Gastroesophageal sphincter (tissue), 4 donors: Measurements from ENCODE around the gene XKR7. TPM values are rescaled to one million over a fixed set of nuclear protein-coding genes. Genes with fewer than 3 reads are reported as not detected.

Experiments
- ATAC-seq: fragments of 150-250 bp; one replicate; pipeline ENCODE4 v1.9.1; 2016; ENCODE audit warnings: mild to moderate bottlenecking, moderate library complexity
- H3K27ac ChIP-seq, 4 donors: fragments of 200-600 bp; sonication (generic) in 3 of 4; 1 replicate in 3 of 4; 2 replicates in 1 of 4; pipeline ENCODE4 v1.5.1; 2016 to 2019
- H3K27me3 ChIP-seq: fragments of 200-600 bp; sonication (generic); one replicate; pipeline ENCODE4 v1.5.1; 2019
- H3K36me3 ChIP-seq, 2 donors: fragments of 200-600 bp; sonication (generic); one replicate each; pipeline ENCODE4 v1.5.1; 2019; ENCODE audit warnings: control low read depth in 1 of 2
- H3K4me1 ChIP-seq, 3 donors: fragments of 200-600 bp; sonication (generic); 1 replicate in 2 of 3; 2 replicates in 1 of 3; pipeline ENCODE4 v1.5.1; 2016 to 2019; ENCODE audit warnings: control low read depth in 2 of 3
- H3K4me3 ChIP-seq, 2 donors: fragments of 200-600 bp; sonication (generic); one replicate each; pipeline ENCODE4 v1.5.1; 2019; ENCODE audit warnings: mild to moderate bottlenecking in 1 of 2, moderate library complexity in 1 of 2
- H3K9me3 ChIP-seq, 3 donors: fragments of 200-600 bp; sonication (generic); one replicate each; pipeline ENCODE4 v1.5.1; 2017 to 2019; ENCODE audit warnings: control low read depth in 2 of 3
- EP300 ChIP-seq: sonication (generic); formaldehyde crosslinking; IDR thresholded peaks from one replicate; pipeline ENCODE4 v1.6.1; 2017; ENCODE audit warnings: antibody characterized with exemption, mild to moderate bottlenecking
- POLR2A ChIP-seq, 2 donors: fragments of 450-650 bp; IDR thresholded peaks; one replicate each; pipeline ENCODE4 v1.6.1; 2017; ENCODE audit warnings: antibody characterized with exemption in 2 of 2, mild to moderate bottlenecking in 2 of 2, moderate library complexity in 1 of 2
- POLR2AphosphoS5 ChIP-seq: sonication (generic); formaldehyde crosslinking; IDR thresholded peaks from one replicate; pipeline ENCODE4 v1.6.1; 2017; ENCODE audit warnings: antibody characterized with exemption
- WGBS, 2 donors: methylation state at CpG; one replicate each; pipeline ENCODE4 v1.1.5; 2018; ENCODE audit warnings: low coverage in 1 of 2; 5-methylcytosine and 5-hydroxymethylcytosine counted together
- total RNA-seq, 4 donors: library from RNA; depleted of rRNA; stranded (reverse); fragments of >200 nt; gene quantifications; one replicate each; pipeline ENCODE4 v1.1.0, GENCODE V29; 2016
- TF ChIP-seq, protein P1 (sequence below), 4 experiments: fragments of 200-600 bp in 2 of 4; fragments of 450-650 bp in 2 of 4; sonication (generic) in 1 of 4; IDR thresholded peaks; one replicate each; pipeline ENCODE4 v1.5.1; 2017 to 2019; ENCODE audit warnings: antibody characterized with exemption in 4 of 4, mild to moderate bottlenecking in 2 of 4, moderate library complexity in 2 of 4

XKR7 gene
- total RNA-seq, 4 donors from 2014 or later: 0.04 to 0.07 TPM; not detected in 2

DNA sequence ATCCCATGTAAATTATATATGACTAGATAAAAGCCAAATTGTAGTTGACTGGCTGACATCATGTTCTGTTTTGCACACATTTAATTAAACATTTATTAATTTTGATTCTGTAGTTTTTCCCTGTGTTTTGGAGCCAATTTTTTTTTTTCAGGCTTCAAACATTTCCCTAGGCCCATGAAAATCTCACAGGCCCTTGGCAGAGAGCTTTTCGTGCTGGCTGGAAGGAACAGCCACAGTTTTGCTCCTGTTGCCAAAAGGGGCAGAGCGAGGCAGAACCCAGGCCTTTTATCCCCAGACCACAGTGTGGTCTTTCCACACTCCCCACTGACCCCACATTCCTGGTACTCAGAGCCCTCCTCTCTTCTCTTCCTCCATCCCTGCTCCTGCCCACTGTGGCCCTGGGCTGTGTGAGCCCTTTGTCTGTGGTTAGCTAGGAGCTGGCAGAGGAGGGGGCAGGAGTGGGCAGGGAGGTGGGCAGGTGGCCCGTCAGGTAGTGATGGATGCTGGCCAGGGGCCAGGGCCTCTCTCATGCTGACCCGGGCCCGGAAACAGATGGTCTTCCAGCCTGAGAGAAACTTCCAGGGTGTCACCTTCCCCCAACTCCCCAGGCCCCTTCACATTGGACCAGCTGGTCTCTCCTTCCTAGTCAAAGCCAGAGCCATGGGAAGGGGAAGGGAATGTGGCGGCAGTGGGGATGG lies 22.8 kb downstream of the XKR7 start:
- WGBS, 2 donors: 36 to 45% methylated on average over 3 to 5 of the region's 6 CpGs
- H3K4me3 ChIP-seq: no peak overlapping the region

DNA sequence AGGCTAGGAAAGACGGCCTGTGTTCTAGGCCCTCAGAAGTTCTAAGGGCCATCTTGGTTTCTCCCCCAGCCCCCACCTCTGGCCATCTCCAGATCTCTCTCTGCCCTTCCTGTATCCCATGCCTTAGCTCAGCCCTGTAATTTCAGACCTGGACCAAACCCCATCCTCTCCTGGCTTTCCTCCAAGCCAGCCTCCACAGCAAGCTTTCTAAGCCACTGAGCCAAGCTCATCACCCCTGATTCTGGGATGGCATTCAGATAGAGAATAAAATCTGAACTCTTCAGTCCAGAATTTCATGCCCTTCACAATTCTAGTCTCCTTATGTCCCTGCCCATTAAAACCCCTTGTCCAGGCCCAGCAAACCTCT lies 23.4 kb downstream of the XKR7 start:
- Histone ChIP-seq H3K4me1 (peaks cover 0 to 6% (median 0%) of the 10 kb centered on the region in 3 donors), H3K27me3 (peaks cover 28% of the 10 kb centered on the region), H3K27ac (no peak overlapping the region), H3K4me3 (no peak overlapping the region), H3K36me3 (no peaks in the 10 kb centered on the region), H3K9me3 (no peaks in the 10 kb centered on the region)
- TF ChIP-seq EP300: no peak
- TF ChIP-seq, protein P1, sequence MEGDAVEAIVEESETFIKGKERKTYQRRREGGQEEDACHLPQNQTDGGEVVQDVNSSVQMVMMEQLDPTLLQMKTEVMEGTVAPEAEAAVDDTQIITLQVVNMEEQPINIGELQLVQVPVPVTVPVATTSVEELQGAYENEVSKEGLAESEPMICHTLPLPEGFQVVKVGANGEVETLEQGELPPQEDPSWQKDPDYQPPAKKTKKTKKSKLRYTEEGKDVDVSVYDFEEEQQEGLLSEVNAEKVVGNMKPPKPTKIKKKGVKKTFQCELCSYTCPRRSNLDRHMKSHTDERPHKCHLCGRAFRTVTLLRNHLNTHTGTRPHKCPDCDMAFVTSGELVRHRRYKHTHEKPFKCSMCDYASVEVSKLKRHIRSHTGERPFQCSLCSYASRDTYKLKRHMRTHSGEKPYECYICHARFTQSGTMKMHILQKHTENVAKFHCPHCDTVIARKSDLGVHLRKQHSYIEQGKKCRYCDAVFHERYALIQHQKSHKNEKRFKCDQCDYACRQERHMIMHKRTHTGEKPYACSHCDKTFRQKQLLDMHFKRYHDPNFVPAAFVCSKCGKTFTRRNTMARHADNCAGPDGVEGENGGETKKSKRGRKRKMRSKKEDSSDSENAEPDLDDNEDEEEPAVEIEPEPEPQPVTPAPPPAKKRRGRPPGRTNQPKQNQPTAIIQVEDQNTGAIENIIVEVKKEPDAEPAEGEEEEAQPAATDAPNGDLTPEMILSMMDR (IDR thresholded peaks at IDR 0.05): no peak
- TF ChIP-seq POLR2AphosphoS5: no peak
- no peak for TF ChIP-seq POLR2A (IDR thresholded peaks at IDR 0.05)
- no peak for ATAC-seq
- 29 to 60% methylated on average over 1 of the region's 1 CpG for WGBS, 2 donors

More for the DNA sequence above, 22.8 kb downstream of the XKR7 start:
- TF ChIP-seq, protein P1 (IDR thresholded peaks at IDR 0.05): no peak
- no peak for TF ChIP-seq POLR2A (IDR thresholded peaks at IDR 0.05)
- Histone ChIP-seq H3K27me3 (peaks cover 22% of the 10 kb centered on the region), H3K9me3 (no peaks in the 10 kb centered on the region), H3K27ac (no peak overlapping the region), H3K36me3 (no peaks in the 10 kb centered on the region), H3K4me1 (peaks cover 0 to 6% (median 0%) of the 10 kb centered on the region in 3 donors)
- ATAC-seq: no peak

DNA sequence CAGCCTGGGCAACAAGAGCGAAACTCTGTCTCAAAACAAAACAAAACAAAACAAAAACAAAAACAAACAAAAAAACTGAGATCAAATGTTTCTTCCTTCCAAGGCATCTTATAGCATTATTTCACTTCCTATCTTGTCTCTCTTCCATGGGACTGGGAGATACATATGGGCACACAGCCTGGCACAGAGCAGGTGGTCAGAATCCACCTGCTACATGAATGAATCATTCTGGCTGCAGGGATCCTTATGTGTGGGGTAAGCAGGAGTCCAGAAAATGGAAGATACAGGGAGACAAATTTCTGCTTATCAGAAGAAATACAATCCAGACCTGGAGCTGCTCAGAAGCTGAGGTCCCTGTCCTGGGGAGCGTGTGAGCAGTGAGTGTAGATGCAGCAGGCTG lies 24.1 kb downstream of the XKR7 start:
- no peak overlapping the region for H3K4me3 ChIP-seq
- 80 to 92% methylated on average over 1 to 2 of the region's 2 CpGs for WGBS, 2 donors
- ATAC-seq: no peak
- H3K4me1 ChIP-seq: peaks cover 0 to 6% (median 0%) of the 10 kb centered on the region in 3 donors
- no peak overlapping the region for H3K27ac ChIP-seq
- no peaks in the 10 kb centered on the region for H3K9me3 ChIP-seq
- H3K27me3 ChIP-seq: peaks cover 35% of the 10 kb centered on the region
- TF ChIP-seq, protein P1 (IDR thresholded peaks at IDR 0.05): no peak
- TF ChIP-seq EP300 (no peak), POLR2A (IDR thresholded peaks at IDR 0.05) (no peak), POLR2AphosphoS5 (no peak)
- H3K36me3 ChIP-seq: no peaks in the 10 kb centered on the region

DNA sequence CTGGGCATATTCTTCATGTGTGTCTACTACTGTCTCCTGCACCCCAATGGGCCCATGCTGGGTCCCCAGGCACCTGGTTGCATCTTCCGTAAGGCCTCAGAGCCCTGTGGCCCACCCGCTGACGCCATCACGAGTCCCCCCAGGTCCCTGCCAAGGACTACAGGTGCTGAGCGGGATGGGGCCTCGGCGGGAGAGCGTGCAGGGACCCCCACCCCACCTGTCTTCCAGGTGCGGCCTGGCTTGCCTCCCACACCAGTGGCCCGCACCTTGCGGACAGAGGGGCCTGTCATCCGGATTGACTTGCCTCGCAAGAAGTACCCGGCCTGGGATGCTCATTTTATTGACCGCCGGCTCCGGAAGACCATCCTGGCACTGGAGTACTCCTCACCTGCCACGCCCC lies 29.0 kb downstream of the XKR7 start:
- peaks cover 56% of the 10 kb centered on the region for H3K27me3 ChIP-seq
- no peaks in the 10 kb centered on the region for H3K36me3 ChIP-seq
- peaks cover 0 to 6% (median 0%) of the 10 kb centered on the region in 3 donors for H3K4me1 ChIP-seq
- no peak overlapping the region for H3K27ac ChIP-seq
- ATAC-seq: no peak
- TF ChIP-seq EP300: no peak
- TF ChIP-seq POLR2AphosphoS5: no peak
- no peak for TF ChIP-seq POLR2A (IDR thresholded peaks at IDR 0.05)
- TF ChIP-seq, protein P1 (IDR thresholded peaks at IDR 0.05): no peak
- no peak overlapping the region for H3K4me3 ChIP-seq
- H3K9me3 ChIP-seq: no peaks in the 10 kb centered on the region
- no CpG with 5 or more reads among the region's 18 CpGs for WGBS, 2 donors

DNA sequence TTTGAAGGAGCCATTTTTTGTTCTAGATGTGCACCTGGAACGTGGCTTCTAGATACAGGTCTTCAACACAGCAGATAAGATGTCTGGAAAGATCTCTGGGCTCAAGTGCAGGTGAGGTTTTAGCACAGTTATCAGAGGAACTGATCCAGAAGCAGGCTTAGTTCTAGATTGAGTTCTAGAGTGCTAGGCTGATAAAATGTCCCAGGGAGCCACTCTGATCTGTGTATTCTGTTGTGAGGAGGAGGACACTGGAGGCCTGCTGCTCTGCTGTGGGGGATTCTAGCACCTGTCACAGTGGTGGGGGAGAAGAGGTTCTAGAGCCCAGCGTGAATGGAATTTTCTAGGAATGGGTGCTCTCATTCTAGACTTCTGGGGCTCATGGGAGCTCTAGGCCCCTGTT lies 30.3 kb downstream of the XKR7 start:
- WGBS, 2 donors: 17 to 57% methylated on average over 1 of the region's 2 CpGs

More for the DNA sequence above, 30.3 kb downstream of the XKR7 start:
- no peak for ATAC-seq
- no peak for TF ChIP-seq EP300
- TF ChIP-seq, protein P1 (IDR thresholded peaks at IDR 0.05): no peak
- no peak for TF ChIP-seq POLR2A (IDR thresholded peaks at IDR 0.05)
- no peak for TF ChIP-seq POLR2AphosphoS5
- Histone ChIP-seq H3K4me3 (no peak overlapping the region), H3K9me3 (no peaks in the 10 kb centered on the region), H3K27me3 (peaks cover 58% of the 10 kb centered on the region), H3K27ac (no peak overlapping the region), H3K4me1 (peaks cover 0 to 6% (median 0%) of the 10 kb centered on the region in 3 donors), H3K36me3 (no peaks in the 10 kb centered on the region)
